ENCODE measurements around the gene ACSF2. TPM values are rescaled to one million over a fixed set of nuclear protein-coding genes. Genes with fewer than 3 reads are reported as not detected.

Gene ACSF2
- total RNA-seq, 1 experiment from 2014 or later, result 17.8 TPM

DNA sequence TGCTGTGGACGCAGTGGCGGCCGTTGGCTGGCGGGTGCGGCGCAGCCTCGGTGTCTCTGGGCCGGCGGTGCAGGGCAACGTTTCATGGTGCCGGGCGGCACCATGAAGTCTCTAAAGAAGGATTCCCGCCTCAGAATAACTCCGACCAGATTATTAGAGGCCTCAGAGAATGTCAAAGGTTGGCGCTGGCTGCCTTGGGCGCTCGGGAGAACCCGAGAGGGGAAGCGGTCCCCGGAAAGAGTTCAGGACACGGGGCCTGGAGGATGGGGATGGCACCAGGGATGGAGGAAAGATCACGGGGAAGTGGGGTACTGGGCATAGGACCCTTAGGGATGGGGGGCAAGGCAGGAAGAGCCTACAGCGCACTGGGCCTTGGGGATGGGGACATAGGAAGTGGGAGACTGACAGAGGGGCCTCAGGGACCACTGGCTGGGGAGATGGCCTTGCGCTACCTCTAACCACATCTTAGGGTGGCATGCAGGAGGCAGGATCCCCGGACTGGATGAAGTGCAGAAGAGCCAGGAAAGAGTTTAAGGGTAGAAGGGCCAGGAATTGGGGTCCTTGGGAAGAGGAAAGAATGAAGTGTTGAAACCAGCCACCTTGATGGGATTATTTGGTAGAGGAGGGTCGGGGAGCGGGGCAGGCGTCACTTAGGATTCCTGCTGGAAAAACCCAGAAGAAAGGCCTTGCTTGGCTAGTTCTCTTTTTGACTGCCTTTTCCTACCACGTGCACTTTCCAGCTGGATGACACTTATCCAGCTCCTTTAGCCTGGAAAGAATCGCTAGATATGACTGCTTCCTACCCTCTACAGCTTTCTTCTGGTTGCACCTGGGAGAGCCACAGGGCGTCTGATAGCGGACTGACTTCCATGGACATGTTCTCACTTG lies 82.8 kb downstream of the ACSF2 start:
- POLR2A ChIA-PET, result no interaction called here
- intact Hi-C loops (cut with micrococcal nuclease), result no loop called here

DNA sequence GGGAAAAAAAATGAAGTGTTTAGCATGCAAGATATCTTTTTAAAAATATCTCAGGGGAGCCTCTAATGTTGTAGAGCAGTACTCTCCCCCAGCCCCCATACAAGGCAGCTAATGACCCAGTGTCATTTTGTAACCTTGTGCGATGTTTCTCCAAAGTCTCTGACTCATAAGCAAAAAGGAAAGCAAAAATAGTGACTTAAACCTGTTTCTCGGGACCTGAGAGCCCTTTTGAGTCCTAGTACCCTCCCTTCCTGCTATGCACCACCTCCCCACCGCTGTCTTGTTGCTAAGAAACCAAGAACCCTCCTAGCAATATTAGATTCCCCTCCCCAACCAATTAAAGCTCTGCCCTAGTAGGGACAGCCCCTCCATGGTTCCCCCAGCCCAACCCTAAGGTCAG lies 85.0 kb downstream of the ACSF2 start:
- CTCF ChIA-PET, result interaction anchor here (0.7 kb wide), 1 partner anchor 27 kb away, joined by 4 read pairs; no protein-coding TSS in a partner anchor
- H3K36me3 Mint-ChIP-seq (ENCODE audit: insufficient read depth, unreplicated experiment), result no peaks in the 10 kb centered on the region
- H3K27me3 Mint-ChIP-seq (ENCODE audit: insufficient read depth, unreplicated experiment), result no peaks in the 10 kb centered on the region
- no peak overlapping the region for H3K27ac Mint-ChIP-seq (ENCODE audit: low read depth, unreplicated experiment)
- intact Hi-C loops (cut with micrococcal nuclease), result no loop called here
- no peaks in the 10 kb centered on the region for H3K9me3 Mint-ChIP-seq (ENCODE audit: unreplicated experiment)
- POLR2A ChIA-PET, result interaction anchor here (0.7 to 1.9 kb wide), 3 partner anchors 23 to 30 kb away, joined by 3 to 8 read pairs (median 3); no protein-coding TSS in a partner anchor
- BruUV-seq (replicated peaks), result no TSS peak
- H3K4me3 Mint-ChIP-seq (ENCODE audit: unreplicated experiment), result no peak overlapping the region
- no peak for DNase-seq (ENCODE audit: unreplicated experiment)
- peaks cover 22% of the 10 kb centered on the region for H3K4me1 Mint-ChIP-seq (ENCODE audit: insufficient read depth, unreplicated experiment)
- TF ChIP-seq, protein P1, sequence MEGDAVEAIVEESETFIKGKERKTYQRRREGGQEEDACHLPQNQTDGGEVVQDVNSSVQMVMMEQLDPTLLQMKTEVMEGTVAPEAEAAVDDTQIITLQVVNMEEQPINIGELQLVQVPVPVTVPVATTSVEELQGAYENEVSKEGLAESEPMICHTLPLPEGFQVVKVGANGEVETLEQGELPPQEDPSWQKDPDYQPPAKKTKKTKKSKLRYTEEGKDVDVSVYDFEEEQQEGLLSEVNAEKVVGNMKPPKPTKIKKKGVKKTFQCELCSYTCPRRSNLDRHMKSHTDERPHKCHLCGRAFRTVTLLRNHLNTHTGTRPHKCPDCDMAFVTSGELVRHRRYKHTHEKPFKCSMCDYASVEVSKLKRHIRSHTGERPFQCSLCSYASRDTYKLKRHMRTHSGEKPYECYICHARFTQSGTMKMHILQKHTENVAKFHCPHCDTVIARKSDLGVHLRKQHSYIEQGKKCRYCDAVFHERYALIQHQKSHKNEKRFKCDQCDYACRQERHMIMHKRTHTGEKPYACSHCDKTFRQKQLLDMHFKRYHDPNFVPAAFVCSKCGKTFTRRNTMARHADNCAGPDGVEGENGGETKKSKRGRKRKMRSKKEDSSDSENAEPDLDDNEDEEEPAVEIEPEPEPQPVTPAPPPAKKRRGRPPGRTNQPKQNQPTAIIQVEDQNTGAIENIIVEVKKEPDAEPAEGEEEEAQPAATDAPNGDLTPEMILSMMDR (IDR thresholded peaks at IDR 0.05; ENCODE audit: unreplicated experiment), result no peak

More for the DNA sequence above, 82.8 kb downstream of the ACSF2 start:
- TF ChIP-seq, protein P1 (IDR thresholded peaks at IDR 0.05; ENCODE audit: unreplicated experiment), result no peak
- CTCF ChIA-PET, result interaction anchor here (0.7 kb wide), 1 partner anchor 10 kb away, joined by 3 read pairs; no protein-coding TSS in a partner anchor
- DNase-seq (ENCODE audit: unreplicated experiment), result no peak
- BruUV-seq (replicated peaks), result no TSS peak
- Mint-ChIP-seq H3K4me3 (ENCODE audit: unreplicated experiment) (no peak overlapping the region), H3K27ac (ENCODE audit: low read depth, unreplicated experiment) (no peak overlapping the region), H3K36me3 (ENCODE audit: insufficient read depth, unreplicated experiment) (peaks cover 6% of the 10 kb centered on the region), H3K9me3 (ENCODE audit: unreplicated experiment) (no peaks in the 10 kb centered on the region), H3K27me3 (ENCODE audit: insufficient read depth, unreplicated experiment) (no peaks in the 10 kb centered on the region), H3K4me1 (ENCODE audit: insufficient read depth, unreplicated experiment) (peaks cover 19% of the 10 kb centered on the region)

DNA sequence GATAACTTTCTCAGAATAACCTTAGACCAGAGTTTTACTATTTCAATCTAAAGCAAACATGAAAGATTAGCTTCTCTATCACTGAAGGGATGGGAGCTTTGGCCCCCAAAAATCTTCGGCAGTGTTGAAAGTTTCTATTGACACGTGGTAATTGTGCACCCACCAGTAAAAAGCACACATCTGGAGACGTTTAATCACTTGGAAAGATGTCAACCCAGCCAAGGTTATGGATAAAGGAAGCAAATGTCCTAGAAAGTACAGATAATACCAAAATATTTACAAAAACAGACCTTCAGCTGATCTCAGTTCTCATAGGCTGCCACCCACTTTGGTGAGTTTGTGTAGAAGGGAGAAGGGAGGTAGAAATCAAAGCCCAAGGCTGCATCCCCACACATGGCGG lies 87.5 kb downstream of the ACSF2 start:
- Mint-ChIP-seq H3K27ac (ENCODE audit: low read depth, unreplicated experiment) (no peak overlapping the region), H3K4me3 (ENCODE audit: unreplicated experiment) (no peak overlapping the region), H3K36me3 (ENCODE audit: insufficient read depth, unreplicated experiment) (no peaks in the 10 kb centered on the region), H3K27me3 (ENCODE audit: insufficient read depth, unreplicated experiment) (no peaks in the 10 kb centered on the region), H3K4me1 (ENCODE audit: insufficient read depth, unreplicated experiment) (peaks cover 33% of the 10 kb centered on the region), H3K9me3 (ENCODE audit: unreplicated experiment) (no peaks in the 10 kb centered on the region)
- no TSS peak for BruUV-seq (replicated peaks)
- DNase-seq (ENCODE audit: unreplicated experiment), result no peak
- ChIA-PET POLR2A (interaction anchor here (0.6 kb wide), 1 partner anchor 118 kb away, joined by 3 read pairs; no protein-coding TSS in a partner anchor), CTCF (no interaction called here)
- intact Hi-C loops (cut with micrococcal nuclease), result no loop called here
- TF ChIP-seq, protein P1 (IDR thresholded peaks at IDR 0.05; ENCODE audit: unreplicated experiment), result no peak

DNA sequence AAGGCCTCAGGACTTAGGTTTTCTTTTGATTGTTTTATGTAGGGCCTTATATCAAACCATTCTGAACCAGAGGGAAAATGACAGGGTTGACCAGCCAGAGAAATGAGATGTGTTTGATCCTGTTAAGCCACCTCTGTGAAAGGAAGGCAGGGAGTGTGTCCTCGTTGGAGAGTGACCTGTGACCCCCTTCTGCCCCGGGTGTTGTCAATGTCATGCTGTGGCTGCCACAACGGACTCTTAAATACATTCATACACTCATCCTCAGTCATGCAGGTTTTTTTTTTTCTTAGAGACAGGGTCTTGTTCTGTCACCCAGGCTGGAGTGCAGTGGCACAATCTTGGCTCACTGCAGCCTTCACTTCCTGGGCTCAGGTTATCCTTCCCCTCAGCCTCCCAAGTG lies 88.4 kb downstream of the ACSF2 start:
- POLR2A ChIA-PET, result interaction anchor here (1.7 to 3.0 kb wide), 2 partner anchors 10 to 27 kb away, joined by 13 to 14 read pairs; no protein-coding TSS in a partner anchor
- H3K27ac Mint-ChIP-seq (ENCODE audit: low read depth, unreplicated experiment), result no peak overlapping the region
- no peak for DNase-seq (ENCODE audit: unreplicated experiment)

More for the DNA sequence above, 88.4 kb downstream of the ACSF2 start:
- TF ChIP-seq, protein P1 (IDR thresholded peaks at IDR 0.05; ENCODE audit: unreplicated experiment), result no peak
- Mint-ChIP-seq H3K4me3 (ENCODE audit: unreplicated experiment) (no peak overlapping the region), H3K4me1 (ENCODE audit: insufficient read depth, unreplicated experiment) (peaks cover 41% of the 10 kb centered on the region), H3K36me3 (ENCODE audit: insufficient read depth, unreplicated experiment) (no peaks in the 10 kb centered on the region), H3K27me3 (ENCODE audit: insufficient read depth, unreplicated experiment) (no peaks in the 10 kb centered on the region), H3K9me3 (ENCODE audit: unreplicated experiment) (no peaks in the 10 kb centered on the region)
- CTCF ChIA-PET, result interaction anchor here (1.9 to 2.7 kb wide), 2 partner anchors 10 to 117 kb away, joined by 5 to 14 read pairs; partner anchors contain the start of gene LRRC59
- intact Hi-C loops (cut with micrococcal nuclease), result no loop called here
- BruUV-seq (replicated peaks), result no TSS peak
